ENCODE results near the gene RAPGEF3.

RAPGEF3 gene

DNA sequence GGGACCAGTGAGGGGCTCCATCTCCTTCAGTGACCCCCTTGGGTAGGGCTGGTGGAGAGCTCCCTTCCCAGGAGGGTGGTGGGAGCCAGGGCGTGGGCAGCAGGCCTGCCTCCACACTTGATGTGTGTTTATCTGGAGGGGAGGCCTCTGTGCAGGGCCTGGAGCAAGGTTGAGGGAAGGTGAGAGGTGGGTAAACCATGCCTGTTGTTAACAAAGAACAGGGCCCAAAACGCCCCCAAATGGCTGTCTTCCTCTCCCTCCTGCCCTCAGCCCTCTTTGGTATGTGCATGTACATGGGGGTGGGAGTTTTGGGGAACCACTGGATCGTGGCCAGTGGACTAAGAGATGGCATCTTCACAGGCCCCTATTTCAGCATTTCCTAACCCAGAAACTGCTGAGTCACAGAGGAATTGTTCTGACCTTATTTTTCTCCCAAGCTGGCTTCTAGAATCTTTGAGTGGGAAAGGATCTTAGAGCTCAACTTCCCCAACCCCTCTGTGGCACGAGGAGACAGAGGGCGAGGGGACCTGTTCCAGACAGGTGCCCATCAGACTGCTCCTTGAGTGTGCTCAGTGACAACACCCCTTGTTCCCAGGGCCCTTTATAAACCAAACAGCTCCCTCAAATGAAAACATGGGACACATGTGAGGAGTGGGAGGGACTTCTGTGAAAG, 17.9 kb upstream of the RAPGEF3 start:
- no peak for DNase-seq

DNA sequence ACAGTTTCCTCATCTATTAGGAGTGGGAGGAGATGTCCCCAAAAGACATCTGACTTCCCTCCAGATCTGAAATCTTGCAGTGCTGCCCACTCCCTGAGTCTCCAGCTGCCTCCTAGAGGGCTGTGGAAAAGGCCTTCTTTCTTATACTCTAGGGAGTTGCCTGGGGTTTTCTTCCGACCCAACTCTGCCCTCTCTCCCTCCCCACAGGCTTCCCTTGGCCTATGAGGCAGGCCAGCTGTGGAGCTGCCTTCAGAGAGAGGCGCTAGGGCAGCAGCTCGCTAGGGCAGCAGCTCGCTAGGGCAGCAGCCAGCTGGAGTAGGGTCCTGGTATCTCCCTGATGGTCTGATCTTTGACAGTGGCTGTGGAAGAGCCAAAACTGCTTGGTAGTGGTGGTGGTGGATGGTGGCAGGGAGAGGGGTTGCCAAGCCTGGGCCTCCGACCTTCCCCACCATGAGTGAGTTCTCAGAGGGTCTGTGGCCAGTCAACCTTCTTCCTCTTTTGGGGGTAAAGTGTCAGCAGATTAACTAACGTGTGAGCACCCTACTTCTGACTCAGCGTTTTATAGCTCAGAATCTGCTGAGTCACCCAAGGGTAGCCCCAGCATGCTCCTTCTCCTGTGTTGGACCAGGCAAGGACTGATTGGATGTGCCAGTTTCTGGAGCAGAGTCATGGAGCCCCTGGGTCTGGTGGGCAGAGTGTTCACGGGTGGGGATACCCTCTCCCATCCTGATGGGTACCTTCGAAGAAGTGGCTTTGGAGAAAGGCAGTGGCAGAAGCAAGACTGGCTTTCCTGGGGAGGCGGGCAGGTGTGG, 16.6 kb upstream of the RAPGEF3 start:
- DNase-seq, result no peak

DNA sequence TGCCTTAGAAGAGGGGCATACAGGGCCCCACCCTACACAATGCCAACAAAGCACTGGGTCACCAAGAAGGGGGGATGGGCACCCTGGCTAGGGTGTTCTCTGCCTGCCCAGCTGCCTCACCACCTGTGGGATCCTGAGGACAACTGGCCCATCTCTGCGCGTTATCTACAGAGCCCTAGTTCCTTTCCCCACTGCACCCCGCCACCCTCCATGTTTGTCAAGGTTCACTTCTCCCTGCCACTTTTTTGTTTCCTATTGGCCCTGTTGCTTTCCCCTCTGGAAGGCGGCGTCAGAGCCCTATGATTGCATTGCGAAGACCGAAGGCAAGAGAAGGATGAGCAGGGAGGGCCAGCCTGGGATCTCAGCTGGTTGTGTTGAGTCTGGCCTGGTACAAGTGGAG, 16.0 kb upstream of the RAPGEF3 start:
- DNase-seq, result no peak

DNA sequence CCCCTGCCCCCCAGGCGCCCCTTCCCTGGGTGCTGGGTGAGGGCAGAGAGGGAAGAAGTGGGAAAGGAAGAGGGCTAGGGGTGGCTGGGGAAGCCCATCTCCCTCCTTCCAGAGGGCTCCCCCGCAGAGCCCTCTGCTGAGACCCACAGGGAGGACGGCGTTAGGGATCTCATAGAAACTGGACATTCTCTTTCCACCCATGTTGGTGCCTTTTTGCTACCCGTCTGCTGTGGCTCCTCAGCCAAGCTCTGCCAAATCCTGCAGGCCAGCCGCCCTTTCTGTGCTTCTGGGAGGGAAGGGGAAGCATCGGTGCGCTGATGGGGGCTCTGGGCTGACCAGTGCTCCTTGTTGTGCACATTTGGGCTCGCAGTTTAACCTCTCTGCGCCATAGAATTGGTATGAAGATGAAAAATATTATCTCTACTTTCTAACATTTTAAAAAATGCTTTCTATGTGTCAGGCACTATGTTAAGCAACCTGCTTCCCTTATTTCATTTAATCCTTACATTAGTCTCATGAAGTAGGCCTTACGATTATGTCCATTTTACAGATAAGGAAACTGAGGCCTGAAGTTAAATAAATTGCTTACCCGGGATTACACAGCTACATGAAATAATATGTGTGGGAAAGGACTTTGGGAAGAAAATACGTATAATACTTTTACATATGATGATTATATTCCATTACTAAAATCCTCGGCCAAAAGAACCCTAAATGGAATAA, 15.3 kb upstream of the RAPGEF3 start:
- DNase-seq, result no peak

DNA sequence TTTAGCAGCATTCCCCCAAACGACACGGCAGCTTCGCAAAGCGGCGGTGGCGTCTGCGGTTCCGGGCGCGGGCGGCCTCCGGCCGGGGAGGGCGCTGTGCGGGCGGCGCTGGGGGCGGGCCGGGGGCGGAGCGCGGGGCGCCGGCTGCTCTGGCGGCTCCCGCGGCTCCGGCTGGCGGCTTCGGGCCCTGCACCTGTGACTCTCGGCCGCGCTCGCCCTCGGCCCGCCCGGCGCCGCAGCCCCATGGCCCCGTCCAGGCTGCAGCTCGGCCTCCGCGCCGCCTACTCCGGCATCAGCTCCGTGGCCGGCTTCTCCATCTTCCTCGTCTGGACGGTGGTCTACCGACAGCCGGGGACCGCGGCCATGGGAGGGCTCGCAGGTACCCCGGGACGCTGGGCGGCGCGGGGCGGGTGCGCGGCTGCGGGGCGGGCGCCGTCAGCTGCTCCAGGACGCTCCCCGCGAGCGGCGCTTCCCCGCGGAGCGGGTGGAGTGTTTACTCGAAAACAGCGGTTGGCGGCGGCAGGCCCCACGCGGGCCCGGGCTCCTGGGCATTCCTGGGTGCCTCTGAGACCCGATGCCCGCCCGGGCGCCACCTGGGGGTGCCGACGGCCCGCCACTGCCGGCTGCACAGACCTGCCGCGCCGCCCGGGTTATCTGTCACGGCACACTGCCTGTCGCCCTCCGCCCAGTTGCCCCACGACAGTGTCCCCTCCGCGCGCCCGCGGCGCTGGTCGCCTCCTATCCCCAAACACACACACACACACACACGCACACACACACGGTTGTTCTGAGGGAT, 14.6 kb upstream of the RAPGEF3 start, which contains the start of gene SLC48A1:
SLC48A1 (plus strand) TSS at position 177 of the 796 bp plus-strand sequence; CDS start at position 244, 67 bp downstream.
- peak; percentile 79 for DNase-seq

DNA sequence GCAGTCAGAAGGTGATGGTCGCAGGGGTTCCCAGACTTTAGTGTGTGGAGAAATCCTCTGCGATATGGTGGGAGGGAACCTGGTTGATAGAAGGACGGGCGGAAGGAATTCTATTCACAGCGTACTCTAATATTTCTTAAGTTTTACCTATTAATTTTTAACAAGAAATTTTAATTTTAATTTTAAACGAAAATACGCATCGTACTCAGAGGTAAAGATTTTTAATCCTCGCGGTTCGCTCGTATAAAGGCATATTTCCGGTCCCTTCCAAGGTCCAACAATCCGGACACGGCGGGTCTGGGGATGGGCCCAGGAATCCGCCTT, 14.0 kb upstream of the RAPGEF3 start:
- DNase-seq, result no peak

DNA sequence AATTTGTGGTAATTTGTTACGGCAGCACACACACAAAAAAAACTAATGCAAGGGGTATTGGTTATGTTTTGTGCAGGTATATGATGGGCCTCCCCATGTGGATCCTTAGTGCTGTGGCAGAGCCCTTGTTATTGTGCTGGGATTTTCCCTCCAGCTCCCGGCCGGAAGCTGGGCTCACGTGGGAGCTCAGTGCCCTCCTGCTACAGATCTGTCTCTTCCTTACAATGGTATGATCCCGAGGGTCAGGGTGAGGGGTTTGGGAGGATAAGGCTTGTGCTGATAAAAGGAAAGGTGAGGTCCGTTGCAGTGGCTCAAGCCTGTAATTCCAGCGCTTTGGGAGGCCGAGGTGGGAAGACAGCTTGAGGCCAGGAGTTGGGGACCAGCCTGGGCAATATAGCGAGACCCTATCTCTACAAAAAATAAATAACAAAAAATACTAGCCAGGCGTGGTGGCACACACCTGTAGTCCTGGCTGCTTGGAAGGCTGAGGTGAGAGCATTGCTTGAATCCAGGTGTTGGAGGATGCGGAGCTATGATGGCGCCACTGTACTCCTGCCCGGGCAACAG, 13.5 kb upstream of the RAPGEF3 start:
- DNase-seq, result no peak

DNA sequence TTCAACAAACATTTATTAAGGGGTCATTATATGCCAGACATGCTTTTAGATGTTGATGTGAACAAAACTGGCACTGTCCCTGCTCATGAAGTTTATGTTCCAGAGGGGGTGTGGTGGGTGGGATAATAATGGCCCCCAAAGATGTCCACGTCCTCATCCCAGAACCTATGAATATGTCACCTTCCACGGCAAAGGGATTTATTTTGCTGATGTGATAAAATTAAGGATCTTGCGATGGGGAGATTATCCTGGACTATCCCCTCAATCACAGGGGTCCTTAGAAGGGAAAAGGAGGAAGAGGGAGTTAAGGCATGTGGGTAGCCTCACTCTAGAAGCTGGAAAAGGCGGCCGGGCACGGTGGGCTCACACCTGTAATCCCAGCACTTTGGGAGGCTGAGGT, 12.6 kb upstream of the RAPGEF3 start:
- no peak for DNase-seq

DNA sequence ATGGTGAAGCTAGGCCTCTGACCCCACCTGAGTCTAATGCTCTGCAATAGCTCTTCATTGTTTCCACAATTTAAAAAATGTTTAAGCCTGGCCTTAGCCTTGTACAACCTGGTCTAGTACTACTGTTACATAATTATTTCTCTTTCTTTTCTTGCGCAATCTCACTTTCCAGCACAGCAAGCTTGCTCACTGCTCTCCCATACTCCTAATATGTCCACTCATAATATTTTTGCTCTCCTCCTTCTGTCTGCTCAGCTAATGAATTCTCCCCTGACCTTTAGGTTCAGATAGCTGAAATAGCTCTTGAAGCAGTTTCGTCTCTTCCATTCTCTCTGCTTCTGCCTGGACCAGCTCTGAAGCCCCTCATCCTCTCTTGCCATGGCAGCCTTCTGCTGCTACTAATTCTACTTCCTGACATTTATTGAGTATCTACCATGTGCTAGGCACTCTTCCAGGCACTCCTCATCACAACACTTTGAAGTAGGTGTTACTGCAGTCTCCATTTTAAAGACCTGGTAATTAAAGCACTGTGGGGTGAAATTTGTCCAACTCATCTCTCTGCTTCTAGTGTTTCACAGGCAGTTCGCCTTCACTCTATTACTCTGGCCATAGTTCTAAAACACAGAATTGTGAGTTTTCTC, 11.5 kb upstream of the RAPGEF3 start:
- DNase-seq, result no peak

DNA sequence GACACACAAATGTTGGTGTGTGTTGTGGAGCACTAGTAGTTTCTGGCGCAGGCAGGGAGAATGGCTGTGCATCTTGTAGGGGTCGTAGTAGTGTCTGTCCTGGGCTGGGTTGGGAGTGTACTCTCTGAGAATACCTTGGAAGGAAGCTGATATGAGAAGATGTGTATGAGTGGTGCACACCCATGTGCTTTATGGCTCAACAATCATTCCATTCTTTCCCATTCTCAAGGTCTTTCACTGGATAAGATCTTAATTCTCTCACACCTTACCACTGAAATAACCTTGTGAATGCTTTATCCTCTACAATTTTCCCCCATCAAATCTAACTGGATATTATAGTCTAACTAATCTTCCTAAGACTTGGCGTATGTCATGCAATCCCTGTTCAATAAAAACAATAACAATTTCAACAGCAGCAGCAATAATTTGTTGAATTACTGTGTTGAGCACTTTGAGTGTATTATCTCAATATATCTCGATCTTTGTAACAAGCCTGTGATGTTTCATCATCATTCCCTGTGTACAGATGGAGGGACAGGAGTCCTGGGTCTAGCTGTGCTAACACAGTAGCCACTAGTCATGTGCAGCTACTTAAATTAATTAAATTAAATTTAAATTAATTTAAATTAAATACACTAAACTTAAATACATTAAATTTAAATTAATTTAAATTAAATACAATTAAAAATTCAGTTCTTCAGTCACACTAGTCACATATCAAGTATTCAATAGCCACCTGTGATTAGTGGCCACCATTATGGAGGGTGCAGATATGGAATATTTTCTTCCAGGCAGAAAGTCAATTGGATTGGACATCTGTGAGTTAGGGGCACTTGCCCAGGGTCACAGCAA, 10.8 kb upstream of the RAPGEF3 start:
- DNase-seq, result no peak

DNA sequence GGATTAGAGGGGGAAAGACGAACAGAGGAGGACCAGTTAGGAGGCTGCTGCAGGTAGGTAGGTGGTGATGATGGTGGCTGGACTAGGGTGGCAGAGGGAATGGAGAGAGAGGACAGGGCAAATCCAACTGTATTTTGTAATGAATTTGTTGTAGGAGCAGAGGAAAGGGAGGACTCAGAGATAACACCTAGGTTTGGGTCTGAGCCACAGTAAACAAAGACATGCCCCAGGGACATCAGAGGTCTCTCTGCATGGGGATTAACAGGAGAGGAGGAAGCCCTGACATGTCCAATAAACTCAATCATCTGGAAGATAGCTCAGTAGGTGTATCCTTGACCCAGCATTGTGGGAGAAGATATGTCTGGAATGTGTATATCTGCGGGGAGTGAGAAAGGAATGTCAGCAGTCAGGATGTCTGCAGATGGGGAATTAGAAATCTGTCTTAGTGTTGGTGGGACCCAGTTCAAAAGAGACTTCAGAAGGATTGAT, 9.7 kb upstream of the RAPGEF3 start:
- no peak for DNase-seq

DNA sequence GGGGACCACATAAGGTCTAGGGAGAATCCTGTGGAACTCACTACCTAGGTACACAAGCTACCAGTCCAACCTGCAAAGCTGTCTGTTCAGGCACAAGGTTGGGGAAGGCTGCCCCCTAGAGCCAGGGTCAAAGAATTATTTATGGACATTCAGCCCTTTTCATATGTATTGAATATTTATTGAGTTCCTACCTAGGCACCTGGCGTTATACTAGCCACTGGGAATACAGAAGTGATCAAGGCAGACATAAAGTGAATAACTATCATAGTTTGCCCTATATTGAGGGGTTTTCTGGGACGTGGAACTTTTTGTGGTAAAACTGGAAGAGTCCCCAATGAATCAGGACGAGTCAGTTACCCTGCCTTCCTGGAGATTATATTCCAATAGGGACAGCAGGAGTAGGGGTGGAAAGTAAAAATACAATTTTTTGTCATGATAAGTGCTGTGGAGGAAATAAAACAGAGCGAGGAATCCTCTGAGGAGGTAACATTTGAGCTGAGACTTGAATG, 8.6 kb upstream of the RAPGEF3 start:
- DNase-seq, result peak; percentile 78

DNA sequence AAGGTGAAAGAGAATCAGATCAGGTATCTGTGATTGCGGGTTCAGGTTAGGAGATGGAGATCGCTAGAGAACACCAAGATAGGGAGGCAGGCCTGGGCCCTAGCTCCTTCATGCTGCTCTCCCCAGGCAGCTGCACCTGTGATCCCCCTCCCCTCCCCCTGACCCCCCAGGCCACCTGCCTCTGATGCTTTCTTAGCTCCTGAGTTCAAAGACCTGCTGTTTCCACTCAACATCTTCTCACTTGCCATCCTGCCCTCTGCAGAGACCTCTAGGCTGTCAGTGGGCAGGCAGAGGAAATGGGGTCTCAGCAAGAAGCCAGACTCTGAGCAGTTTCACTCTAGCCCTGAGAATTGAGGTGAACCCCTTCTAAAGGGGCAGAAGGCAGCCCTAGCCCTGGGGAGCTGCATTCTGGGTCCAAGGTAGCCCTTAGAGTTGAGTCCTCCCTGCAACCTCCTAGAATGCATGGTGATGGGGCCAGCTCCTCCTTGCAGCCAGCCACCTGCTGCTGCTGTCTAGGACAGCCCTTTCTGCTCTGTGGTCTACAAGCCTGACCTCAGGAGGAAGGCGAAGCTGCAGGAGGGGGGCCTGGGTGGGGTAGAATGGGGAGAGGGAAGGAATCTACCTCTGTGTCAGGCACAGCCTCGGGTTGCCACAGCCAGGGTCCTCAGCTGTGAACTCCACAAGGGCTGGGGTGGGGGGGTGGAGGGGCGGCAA, 8.0 kb upstream of the RAPGEF3 start:
- no peak for DNase-seq

DNA sequence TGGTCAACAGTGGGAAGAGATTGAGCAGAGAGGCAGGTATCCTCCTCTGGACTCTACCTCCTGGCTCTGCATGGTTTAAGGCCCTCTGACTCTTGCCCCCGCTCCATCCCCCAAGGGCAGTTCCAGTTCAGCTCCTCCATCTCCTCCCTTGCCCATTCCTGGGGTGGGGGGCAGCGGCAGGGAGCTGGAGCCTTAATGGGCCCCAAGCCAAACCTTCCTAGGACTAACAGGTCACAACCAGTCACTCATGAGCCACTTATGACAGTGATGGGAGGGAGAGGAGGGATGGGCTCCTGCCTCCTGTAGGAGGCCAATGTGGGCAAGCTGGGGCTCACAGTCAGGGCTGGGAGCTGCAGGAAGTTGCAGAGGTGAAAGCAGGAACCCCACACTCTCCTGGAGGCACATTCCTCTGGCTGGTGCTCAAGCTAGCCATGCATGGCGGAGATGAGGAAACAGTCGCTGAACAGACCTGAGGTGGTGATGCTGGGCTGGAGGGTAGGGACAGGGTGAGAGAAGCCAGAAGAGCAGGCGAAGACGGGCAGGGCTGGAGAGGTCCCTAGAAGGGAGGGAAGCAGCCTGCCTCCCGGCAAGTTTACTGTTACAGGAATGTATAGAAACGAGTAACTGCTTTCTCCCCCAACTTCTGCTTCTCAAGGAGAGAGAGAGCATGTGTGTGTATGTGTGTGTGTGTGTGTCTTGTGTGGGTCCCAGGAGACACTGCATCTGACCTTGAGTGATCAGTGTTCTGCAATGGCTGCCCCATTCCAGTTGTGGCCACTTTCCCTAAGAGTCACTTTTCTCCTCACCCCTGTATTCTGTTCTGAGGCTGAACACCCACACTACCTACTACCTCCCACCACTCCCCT, 5.0 kb upstream of the RAPGEF3 start:
- no peak for DNase-seq

DNA sequence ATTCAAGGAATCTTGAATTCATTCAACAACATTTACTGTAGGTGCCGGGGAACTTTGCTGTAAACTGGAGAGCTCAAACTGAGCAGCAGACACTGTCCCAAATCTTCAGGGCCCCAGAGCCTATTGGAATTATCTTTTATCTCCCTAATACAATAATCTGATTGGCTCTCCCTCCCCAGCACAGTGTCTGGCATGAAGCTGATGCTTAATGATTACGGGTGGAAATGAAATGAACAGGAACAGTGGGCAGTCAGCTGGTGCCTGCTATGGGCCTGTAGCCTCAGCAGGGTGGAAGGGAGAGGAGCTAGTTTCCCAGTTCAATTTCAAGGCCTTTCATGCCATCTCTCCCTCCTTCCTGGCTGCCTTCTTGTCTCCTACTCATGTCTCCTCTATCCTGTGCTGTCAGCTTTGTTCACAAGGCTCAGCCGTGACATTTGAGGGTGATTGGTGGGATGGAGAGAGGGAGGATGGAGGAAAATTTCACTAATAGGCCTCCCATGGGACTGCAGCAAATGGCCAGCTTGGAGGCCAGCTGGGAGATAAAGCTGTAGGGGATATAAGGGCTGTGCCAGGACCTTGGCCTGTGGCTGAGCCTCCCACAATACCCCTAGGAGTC, 4.3 kb upstream of the RAPGEF3 start:
- DNase-seq, result no peak

DNA sequence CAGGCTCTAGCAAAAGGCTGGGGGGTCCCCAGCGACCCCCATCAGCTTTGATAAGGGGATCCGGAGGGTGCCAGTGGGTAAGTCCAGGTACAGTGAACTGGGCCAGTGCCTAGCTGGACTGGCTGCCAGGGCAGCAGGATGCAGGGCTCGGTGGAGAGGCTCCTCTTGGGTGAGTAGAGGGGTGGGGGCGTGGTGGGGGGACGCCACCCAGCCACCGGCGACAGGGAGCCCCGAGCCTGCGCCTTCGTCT, 171 bp downstream of the RAPGEF3 start:
- DNase-seq, result no peak

DNA sequence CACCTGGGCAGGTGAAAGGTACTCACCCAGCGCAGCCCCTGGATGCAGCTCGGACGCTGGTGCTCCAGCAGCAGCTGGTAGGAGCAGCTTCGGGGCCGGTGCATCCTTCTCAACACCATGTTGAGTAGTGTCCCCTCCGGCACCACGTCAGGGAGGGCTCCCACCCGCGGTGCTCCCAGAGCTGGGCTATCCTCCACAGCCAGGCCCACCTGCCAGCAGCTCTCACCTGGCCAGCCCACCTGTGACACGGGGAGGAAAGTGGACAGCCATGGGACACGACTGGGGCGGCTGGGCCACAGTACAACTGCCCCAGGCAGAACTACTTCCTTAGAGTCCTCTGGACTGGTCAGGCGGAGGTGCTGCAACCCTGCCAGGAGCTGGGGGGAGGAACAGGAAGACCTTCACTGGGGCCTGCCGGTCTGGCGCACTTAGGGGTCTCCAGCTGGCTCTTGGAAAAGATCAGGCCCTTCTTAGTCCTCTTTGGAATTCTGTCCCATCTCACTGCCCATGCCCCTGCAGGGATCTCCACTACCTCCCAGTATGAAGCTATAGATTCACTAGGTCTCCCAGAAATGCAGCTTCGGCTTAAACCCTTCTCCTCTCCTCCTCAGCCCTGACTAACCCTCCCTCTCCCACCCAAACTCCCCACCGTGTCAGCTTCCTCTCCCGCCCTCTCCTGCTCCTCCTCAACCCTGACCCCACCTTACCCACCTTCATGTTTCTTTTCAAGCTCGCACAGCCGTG, 668 bp downstream of the RAPGEF3 start:
- DNase-seq, result no peak

DNA sequence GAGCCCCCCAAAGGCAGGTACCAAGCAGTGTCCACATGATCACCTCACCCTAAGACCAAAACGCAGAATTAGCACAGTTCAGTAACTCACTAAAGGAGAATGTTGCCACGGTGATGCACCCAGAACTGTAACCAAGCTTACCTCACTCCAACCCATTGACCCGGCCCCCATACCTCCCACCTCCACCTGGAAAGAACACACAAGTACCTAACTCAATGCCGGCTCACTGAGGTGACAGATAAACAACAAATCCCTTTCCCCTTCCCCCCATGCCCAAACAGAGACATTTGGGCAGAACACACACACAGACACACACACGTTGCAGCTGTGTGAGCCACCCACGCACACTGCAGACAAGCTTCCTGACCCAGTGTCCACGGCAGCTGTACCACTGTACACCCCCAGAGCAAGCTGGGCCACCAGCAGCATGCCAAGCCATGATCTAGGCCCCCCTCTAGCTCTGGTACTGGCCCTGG, 1.3 kb downstream of the RAPGEF3 start:
- no peak for DNase-seq

Data from CD4-positive, alpha-beta T cell treated with Interleukin-12 subunit alpha and Interleukin-12 subunit beta, for 1 hour (primary cell).